GM19372 (cell line): Measurements from ENCODE around the gene GPR15LG.
A peak's percentile ranks its signal among the peaks of the same experiment; 100 is the strongest.

Experiments
- ATAC-seq: cut with Tn5 transposase; IDR thresholded peaks from one replicate; pipeline ENCODE4 v1.9.1; 2021; ENCODE audit warnings: mild to moderate bottlenecking, low read depth, moderate library complexity; ENCODE audit not compliant: unreplicated experiment

The GPR15LG gene

DNA sequence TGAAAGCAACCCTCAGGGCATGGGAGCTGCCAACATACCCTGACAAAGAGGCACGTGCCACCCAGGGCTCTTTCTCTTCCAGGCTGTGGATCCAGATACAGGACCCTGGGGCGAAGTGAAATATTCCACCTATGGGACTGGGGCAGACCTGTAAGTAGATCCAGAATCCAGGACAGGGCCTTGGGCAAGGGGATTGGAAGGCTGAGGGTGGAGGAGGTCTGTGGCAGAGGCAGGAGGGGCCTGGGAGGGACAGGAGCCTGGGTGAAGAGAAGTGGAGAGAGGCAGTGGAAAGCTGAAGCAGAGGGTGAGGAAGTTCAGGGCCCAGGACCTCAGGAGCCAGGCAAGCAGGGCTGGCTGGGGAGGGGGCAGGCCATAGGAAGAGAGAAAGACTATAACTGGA lies 38.0 kb downstream of the GPR15LG start:
- ATAC-seq: no peak

DNA sequence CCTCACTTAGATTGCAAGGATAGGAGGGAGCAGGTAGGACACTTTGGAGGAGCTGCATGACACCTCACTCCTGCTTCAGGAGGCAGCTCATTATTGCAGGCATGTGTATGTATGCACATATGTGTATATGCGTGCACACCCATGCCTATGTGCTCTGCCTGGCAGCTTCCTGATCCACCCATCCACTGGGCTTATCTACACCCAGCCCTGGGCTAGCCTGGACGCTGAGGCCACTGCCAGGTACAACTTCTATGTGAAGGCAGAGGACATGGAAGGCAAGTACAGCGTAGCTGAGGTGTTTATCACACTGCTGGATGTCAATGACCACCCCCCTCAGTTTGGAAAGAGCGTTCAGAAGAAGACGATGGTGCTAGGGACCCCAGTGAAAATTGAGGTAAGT lies 38.4 kb downstream of the GPR15LG start:
- no peak for ATAC-seq

- no peak for ATAC-seq
These were observed 39.5 kb downstream of the GPR15LG start for GRCh38 chr10:84213076-84213475.

DNA sequence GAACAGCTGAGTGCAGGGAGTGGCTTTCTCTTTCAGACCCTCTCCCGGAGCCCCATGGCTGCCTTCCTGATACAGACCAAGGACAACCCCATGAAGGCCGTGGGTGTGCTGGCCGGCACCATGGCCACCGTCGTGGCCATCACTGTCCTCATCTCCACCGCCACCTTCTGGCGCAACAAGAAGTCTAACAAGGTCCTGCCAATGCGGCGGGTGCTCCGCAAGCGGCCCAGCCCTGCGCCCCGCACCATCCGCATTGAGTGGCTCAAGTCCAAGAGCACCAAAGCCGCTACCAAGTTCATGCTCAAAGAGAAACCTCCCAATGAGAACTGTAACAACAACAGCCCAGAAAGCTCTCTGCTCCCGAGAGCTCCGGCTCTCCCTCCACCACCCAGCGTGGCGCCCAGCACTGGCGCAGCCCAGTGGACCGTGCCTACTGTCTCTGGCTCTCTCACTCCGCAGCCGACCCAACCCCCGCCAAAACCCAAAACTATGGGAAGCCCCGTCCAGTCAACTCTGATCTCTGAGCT lies 40.5 kb downstream of the GPR15LG start:
- ATAC-seq: peak; percentile 10

GRCh38 chr10:84214612-84215235 lies 41.1 kb downstream of the GPR15LG start:
- peak; percentile 79 for ATAC-seq

DNA sequence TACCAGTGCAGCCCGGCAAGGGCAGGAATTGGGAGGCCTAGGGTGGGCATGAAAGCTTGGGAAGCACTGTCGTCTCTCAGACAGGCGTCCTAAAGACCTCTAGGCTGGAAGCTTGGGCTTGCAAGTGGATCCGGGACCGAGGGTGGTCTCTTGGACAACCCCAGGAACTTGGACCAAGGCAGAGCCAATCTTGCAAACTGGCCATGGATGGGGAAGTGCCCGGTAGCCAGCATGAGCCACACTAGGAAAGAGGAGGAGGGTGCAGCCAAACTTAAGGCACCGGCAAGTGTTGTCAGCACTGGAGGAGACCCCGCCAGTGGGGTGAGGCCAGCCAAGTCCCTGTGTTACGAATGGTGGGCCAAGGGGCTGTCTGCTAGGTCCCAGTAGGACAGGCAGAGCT lies 43.2 kb downstream of the GPR15LG start:
- no peak for ATAC-seq

DNA sequence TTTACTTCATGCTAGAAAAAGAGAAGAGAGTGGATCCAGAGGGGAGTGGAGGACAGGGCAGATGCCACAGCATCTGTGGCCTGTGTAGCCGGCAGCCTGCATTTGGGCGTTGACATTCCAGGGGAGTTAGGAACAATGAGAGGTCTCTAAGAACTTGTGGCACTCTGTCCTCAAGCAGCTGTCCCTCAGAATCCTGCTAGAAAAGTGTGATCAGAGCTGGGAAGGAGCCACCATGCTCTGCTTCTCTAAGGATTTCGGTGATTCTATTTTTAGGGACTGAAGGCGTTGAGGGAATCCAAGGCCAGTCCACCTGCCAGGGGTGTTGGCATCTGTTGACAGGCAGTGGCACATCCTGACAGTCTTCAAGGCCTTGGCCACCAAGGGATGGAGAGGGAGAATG lies 44.1 kb downstream of the GPR15LG start:
- no peak for ATAC-seq

DNA sequence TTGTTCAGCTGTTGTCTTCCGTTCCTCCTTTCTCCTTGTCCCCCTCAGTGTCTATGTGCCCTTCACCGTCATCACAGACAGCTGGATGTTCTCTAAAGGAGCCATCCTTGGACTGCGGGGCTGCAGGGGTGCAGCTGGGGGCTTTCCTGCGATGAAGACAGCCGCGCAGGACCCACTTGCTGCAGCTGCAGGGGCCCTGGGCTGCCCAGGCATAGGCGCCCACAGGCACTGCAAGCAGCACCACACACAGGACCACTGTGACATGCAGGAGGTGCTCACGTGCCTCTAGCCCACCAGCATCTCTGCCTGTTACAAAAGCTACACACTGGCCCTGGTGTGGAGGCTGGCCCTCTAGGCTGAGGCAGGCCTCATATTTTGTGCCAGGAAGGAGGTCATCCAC lies 48.3 kb downstream of the GPR15LG start:
- no peak for ATAC-seq

GRCh38 chr10:84224411-84225028 lies 50.9 kb downstream of the GPR15LG start:
- no peak for ATAC-seq

GRCh38 chr10:84225427-84226173 lies 52.0 kb downstream of the GPR15LG start, which contains the start of gene LRIT2:
Gene LRIT2 (minus strand): TSS chr10:84225544. CDS start chr10:84225520, 24 bp downstream.
- ATAC-seq: no peak

DNA sequence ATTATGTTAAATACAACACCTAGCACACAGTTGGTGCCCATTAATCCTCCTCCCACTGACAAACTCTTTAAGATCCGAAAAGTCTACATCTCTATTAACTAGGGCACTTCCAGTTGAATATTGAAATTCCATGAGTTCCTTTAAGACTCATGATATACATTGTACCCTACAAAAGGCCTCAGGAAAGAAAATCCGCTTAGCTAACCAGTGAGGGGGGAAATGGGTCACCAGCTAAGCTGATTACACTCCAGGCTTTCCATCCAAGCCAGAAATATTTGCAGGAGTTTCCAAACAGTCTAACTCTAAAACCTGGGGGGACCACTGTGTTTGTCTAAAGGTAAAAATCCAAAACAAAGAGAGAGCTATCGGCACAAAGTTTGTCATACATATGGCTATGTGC lies 53.0 kb downstream of the GPR15LG start:
- ATAC-seq: no peak

GRCh38 chr10:84227810-84228209 lies 54.2 kb downstream of the GPR15LG start:
- no peak for ATAC-seq

- ATAC-seq: no peak
These were observed 56.8 kb downstream of the GPR15LG start for GRCh38 chr10:84230359-84230758.

- no peak for ATAC-seq
These were observed 58.8 kb downstream of the GPR15LG start for GRCh38 chr10:84232376-84232775.

DNA sequence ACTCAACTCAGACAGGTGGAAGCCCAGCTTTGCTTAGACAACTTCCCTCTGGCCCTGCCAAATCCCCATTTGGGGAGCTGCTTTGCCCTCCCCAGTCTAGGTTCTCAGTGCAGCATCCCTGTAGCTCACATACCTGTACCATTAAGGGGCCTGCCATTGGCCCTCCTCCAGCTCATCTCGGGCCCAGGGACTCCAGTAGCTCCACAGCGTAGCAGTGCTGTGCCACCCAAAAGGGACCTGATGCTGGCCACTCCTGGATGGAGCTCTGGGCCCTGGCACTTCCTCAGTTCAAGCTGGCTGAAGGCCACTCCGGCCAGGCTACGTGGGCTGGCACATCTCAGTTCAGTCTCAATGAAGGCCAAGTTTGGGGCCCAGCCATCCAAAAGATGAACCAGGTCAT lies 60.3 kb downstream of the GPR15LG start:
- no peak for ATAC-seq

- no peak for ATAC-seq
These were observed 60.9 kb downstream of the GPR15LG start for GRCh38 chr10:84234479-84234878.
